Panc1 (cell line): ENCODE measurements around the gene STMND1.

Source experiments
- POLR2AphosphoS5 ChIP-seq: IDR thresholded peaks from 2 replicates; pipeline ENCODE4 v1.6.1; 2012; ENCODE audit warnings: mild to moderate bottlenecking, low read depth, low read length, moderate library complexity
- SIN3A ChIP-seq: IDR thresholded peaks from 2 replicates; pipeline ENCODE4 v1.6.1; 2012; ENCODE audit warnings: low read depth, mild to moderate bottlenecking, low read length, moderate library complexity, borderline replicate concordance; ENCODE audit not compliant: insufficient read depth
- TCF7L2 ChIP-seq: IDR thresholded peaks from 2 replicates; pipeline ENCODE4 v1.6.1; 2011; ENCODE audit warnings: mild to moderate bottlenecking, low read depth, low read length, inconsistent platforms
- TF ChIP-seq, protein P1 (sequence below): fragments of 450-650 bp; IDR thresholded peaks from 2 replicates; pipeline ENCODE4 v1.5.1; 2017; ENCODE audit warnings: mild to moderate bottlenecking
- TF ChIP-seq, protein P2 (sequence below), 2 experiments: IDR thresholded peaks; 2 replicates each; pipeline ENCODE4 v1.6.1; 2011 to 2012; ENCODE audit warnings: low read depth in 2 of 2, control low read depth in 1 of 2, low read length in 1 of 2, mild to moderate bottlenecking in 1 of 2, moderate library complexity in 1 of 2; ENCODE audit not compliant: insufficient read depth in 1 of 2

DNA sequence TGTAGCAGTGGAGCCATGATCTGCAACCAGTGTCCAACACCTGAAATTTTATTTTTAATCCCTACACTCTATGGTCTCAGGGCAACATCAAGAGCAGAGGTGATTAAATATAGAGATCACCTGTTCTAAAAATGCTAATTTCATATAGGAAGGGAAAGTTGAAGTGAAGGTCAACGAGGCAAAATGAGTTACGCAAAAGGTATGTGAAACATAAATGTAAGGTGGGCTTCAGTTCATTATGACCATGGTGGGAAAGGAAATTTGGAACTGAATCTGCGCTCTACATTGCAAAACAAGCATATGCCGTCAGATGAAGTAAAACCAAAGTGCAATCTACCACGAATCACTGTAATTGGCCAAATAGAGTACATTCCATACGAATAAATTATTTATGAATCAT is 35.2 kb upstream of the STMND1 start:
- TF ChIP-seq, protein P1, sequence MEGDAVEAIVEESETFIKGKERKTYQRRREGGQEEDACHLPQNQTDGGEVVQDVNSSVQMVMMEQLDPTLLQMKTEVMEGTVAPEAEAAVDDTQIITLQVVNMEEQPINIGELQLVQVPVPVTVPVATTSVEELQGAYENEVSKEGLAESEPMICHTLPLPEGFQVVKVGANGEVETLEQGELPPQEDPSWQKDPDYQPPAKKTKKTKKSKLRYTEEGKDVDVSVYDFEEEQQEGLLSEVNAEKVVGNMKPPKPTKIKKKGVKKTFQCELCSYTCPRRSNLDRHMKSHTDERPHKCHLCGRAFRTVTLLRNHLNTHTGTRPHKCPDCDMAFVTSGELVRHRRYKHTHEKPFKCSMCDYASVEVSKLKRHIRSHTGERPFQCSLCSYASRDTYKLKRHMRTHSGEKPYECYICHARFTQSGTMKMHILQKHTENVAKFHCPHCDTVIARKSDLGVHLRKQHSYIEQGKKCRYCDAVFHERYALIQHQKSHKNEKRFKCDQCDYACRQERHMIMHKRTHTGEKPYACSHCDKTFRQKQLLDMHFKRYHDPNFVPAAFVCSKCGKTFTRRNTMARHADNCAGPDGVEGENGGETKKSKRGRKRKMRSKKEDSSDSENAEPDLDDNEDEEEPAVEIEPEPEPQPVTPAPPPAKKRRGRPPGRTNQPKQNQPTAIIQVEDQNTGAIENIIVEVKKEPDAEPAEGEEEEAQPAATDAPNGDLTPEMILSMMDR: no peak
- TF ChIP-seq SIN3A (no peak), POLR2AphosphoS5 (no peak), TCF7L2 (no peak)
- TF ChIP-seq, protein P2, sequence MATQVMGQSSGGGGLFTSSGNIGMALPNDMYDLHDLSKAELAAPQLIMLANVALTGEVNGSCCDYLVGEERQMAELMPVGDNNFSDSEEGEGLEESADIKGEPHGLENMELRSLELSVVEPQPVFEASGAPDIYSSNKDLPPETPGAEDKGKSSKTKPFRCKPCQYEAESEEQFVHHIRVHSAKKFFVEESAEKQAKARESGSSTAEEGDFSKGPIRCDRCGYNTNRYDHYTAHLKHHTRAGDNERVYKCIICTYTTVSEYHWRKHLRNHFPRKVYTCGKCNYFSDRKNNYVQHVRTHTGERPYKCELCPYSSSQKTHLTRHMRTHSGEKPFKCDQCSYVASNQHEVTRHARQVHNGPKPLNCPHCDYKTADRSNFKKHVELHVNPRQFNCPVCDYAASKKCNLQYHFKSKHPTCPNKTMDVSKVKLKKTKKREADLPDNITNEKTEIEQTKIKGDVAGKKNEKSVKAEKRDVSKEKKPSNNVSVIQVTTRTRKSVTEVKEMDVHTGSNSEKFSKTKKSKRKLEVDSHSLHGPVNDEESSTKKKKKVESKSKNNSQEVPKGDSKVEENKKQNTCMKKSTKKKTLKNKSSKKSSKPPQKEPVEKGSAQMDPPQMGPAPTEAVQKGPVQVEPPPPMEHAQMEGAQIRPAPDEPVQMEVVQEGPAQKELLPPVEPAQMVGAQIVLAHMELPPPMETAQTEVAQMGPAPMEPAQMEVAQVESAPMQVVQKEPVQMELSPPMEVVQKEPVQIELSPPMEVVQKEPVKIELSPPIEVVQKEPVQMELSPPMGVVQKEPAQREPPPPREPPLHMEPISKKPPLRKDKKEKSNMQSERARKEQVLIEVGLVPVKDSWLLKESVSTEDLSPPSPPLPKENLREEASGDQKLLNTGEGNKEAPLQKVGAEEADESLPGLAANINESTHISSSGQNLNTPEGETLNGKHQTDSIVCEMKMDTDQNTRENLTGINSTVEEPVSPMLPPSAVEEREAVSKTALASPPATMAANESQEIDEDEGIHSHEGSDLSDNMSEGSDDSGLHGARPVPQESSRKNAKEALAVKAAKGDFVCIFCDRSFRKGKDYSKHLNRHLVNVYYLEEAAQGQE (IDR thresholded peaks at IDR 0.05; ENCODE audit: insufficient read depth in 1 of 2, low read depth in 2 of 2, low read length in 1 of 2): no peak
